Activated CD8-positive, alpha-beta memory T cell treated with anti-CD3 and anti-CD28 coated beads for 4 hours (primary cell): ENCODE data around the gene OR1A2.
"Not testable (repeated sequence)": the region's sequence is repeated elsewhere in the genome, so short reads cannot be mapped to it uniquely, and the experiment has no call there.

Source experiments
- DNase-seq, 2 donors: peaks; one replicate each; pipeline ENCODE4 v3.0.0-alpha.2; 2020; ENCODE audit warnings: low read depth in 2 of 2

Gene OR1A2

GRCh38 chr17:3197219-3197618 is at the start of gene OR1A2:
Gene OR1A2, plus strand, starts transcription at chr17:3197519. Its CDS starts 0 bp downstream, at chr17:3197519.
- no peak for DNase-seq

- DNase-seq: no peak
Measured at GRCh38 chr17:3157218-3157617, 40.1 kb upstream of the OR1A2 start.

- no peak for DNase-seq
Measured at GRCh38 chr17:3167574-3167973, 29.7 kb upstream of the OR1A2 start.

- DNase-seq: no peak
Measured at GRCh38 chr17:3189961-3190360, 7.4 kb upstream of the OR1A2 start.

- DNase-seq: no peak
Measured at GRCh38 chr17:3207367-3207766, 10.0 kb downstream of the OR1A2 start, which contains the start of gene OR1A1. Gene OR1A1, plus strand, starts transcription at chr17:3207667. Its CDS starts 7,954 bp downstream, at chr17:3215621.

- no peak for DNase-seq
Measured at GRCh38 chr17:3208484-3208883, 11.2 kb downstream of the OR1A2 start.

- DNase-seq: no peak
Measured at GRCh38 chr17:3213001-3213400, 15.7 kb downstream of the OR1A2 start.

- no peak for DNase-seq
Measured at GRCh38 chr17:3213587-3213986, 16.3 kb downstream of the OR1A2 start.

- not testable (repeated sequence) for DNase-seq
Measured at GRCh38 chr17:3219978-3220377, 22.7 kb downstream of the OR1A2 start.

GRCh38 chr17:3221850-3222249 is 24.5 kb downstream of the OR1A2 start:
- DNase-seq: no peak

- DNase-seq: no peak
Measured at GRCh38 chr17:3222505-3222904, 25.2 kb downstream of the OR1A2 start.

GRCh38 chr17:3224721-3225352 is 27.5 kb downstream of the OR1A2 start:
- not testable (repeated sequence) for DNase-seq

GRCh38 chr17:3232300-3232699 is 35.0 kb downstream of the OR1A2 start:
- DNase-seq: not testable (repeated sequence)

GRCh38 chr17:3238685-3239084 is 41.4 kb downstream of the OR1A2 start:
- DNase-seq: not testable (repeated sequence)

- DNase-seq: not testable (repeated sequence)
Measured at GRCh38 chr17:3241044-3241443, 43.7 kb downstream of the OR1A2 start.

GRCh38 chr17:3244841-3245240 is 47.5 kb downstream of the OR1A2 start:
- not testable (repeated sequence) for DNase-seq
